Measurements from ENCODE around the gene ZNF844.
"Not testable (repeated sequence)": the region's sequence is repeated elsewhere in the genome, so short reads cannot be mapped to it uniquely, and the experiment has no call there.

ZNF844 gene

DNA sequence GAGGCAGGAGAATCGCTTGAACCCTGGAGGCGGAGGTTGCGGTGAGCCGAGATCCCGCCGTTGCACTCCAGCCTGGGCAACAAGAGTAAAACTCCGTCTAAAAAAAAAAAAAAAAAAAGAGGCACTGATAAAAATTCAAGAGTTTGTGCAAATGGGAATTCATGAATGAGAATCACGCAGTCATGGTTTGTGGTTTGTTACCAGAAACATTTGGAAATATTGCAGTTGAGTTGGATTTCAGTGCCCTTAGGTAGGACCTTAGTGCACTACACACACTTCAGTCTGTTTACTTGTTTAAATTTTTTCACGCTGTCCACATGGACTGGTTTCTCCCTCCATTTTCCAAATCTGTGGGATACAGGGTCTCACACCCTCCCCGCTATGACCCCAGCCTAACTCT, 28.4 kb downstream of the ZNF844 start:
- no peak for DNase-seq

DNA sequence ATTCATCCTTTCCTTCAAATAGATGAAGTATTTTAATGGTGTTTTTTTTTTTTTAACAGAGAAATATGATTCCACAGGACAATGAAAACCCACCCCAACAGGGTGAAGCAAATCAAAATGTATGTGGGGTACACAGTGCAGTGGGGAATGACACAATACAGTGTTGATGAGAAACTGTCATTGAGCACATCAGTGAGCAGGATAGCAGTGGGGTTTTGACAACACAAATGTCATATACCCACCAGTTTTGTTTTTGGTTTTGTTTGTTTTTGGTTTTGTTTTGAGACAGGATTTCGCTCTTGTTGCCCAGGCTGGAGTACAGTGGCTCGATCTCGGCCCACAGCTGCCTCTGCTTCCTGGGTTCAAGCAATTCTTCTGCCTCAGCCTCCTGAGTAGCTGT, 29.2 kb downstream of the ZNF844 start:
- no peak for DNase-seq

DNA sequence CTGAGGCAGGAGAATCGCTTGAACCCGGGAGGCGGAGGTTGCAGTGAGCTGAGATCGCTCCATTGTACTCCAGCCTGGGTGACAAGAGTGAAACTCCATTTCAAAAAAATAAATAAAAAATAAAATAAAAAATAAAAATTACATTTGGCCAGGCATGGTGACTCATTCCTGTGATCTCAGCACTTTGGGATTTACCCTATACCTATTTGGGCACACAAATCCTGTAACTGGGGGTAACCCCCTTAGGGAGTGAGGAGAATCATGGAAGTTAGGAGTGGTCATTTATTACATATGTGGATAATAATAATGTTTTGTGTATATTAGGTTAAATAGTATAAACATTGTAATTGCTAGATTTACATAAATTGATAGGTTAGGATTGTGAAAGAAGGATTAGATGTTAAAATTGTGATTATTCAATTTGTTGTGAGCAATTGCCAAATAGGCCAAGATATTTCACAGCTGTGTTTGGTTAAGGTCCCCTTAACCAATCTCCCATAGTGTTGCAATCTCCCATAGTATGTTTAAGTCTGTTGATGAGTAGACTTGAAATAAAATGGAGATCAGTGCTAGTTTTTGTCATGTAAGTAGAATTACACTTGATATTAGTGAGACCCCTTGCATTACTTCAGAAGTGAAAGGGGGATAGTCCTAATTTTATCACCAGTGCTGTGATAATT, 30.7 kb downstream of the ZNF844 start:
- DNase-seq = no peak

DNA sequence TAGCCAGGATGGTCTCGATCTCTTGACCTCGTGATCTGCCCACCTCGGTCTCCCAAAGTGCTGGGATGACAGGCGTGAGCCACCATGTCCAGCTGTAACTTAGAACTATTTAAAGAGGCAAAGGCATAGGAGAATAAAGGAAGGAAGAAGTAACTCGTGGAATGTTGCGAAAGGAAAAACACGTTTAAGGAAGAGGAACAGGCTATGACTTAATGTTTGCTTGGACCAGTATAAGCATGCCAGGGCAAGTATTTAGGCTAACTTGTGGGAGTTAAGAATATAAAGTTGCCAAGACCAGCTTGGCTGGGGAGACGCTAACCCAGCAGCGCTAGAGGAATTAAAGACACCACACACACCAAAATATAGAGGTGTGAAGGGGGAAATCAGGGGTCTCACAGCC, 33.5 kb downstream of the ZNF844 start:
- no peak for DNase-seq

DNA sequence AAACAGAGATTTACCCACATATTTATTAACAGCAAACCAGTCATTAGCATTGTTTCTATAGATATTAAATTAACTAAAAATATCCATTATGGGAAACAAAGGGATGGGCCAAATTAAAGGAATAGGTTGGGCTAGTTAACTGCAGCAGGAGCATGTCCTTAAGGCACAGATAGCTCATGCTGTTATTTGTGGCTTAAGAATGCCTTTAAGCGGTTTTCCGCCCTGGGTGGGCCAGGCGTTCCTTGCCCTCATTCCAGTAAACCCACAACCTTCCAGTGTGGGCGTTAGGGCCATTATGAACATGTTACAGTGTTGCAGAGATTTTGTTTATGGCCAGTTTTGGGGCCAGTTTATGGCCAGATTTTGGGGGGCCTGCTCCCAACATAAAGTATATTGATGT, 39.4 kb downstream of the ZNF844 start:
- not testable (repeated sequence) for DNase-seq

DNA sequence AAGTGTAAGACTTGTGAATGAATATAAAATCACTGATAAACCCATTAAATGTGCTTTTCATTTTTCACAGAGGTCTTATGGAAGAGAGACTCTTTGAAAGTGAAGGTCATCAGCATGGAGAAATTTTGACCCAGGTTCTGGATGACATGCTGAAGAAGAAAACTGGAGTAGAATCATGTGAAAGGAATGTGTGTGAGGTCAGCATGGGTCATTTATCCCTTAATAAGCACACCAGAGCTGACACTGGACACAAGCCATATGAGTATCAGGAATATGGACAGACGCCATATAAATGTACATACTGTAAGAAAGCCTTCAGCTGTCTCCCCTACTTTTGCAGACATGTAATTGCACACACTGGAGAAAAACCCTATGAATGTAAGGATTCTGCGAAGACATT, 46.6 kb downstream of the ZNF844 start:
- no peak for DNase-seq

DNA sequence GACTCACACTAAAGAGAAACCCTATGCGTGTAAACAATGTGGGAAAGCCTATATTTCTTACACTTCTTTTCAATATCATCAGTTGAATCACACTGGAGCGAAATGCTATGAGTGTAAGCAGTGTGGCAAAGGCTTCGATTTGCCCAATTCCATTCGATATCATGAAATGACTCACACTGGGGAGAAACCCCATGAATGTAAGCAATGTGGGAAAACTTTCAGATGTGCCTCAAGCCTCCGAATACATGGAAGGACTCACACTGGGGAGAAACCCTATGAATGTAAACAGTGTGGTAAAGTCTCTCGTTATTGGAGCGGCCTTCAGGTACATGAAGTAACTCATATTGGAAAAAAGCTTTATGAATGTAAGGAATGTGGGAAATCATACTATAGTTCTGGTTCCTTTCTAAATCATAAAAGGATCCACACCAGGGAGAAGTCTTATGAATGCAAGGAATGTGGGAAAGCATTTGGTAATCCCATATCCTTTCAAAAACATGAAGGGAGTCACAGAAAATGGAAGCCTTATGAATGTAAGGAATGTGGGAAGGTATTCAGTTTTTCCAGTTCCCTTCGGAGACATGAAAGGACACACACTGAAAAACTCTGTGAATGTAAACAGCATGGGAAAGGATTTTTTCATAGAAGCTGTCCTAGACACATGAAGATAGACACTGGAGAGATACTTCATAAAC, 47.6 kb downstream of the ZNF844 start:
- no peak for DNase-seq

DNA sequence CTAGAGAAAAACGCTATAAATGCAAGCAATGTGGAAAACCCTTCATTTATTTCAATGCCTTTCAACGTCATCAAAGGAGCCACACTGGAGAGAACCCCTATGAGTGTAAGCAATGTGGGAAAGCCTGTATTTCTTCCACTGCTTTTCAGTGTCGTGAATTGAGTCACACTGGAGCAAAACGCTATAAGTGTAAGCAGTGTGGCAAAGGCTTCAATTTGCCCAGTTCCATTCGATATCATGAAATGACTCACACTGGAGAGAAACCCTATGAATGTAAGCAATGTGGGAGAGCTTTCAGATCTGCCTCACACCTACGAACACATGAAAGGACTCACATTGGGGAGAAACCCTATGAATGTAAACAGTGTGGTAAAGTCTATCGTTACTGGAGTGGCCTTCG, 48.2 kb downstream of the ZNF844 start:
- DNase-seq = no peak

DNA sequence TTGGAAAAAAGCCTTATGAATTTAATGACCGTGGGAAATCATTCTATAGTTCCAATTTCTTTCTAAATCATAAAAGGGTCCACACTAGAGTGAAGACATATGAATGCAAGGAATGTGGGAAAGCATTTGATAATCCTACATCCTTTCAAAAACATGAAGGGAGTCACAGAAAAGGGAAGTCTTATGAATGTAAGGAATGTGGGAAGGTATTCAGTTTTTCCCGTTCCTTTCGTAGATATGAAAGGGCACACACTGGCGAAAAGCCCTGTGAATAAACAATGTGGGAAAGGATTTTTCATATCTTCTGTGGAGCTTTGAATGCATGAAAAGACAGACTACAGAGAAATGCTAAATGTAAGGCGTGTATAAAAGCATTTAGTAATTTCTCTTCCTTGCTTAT, 48.6 kb downstream of the ZNF844 start:
- no peak for DNase-seq

DNA sequence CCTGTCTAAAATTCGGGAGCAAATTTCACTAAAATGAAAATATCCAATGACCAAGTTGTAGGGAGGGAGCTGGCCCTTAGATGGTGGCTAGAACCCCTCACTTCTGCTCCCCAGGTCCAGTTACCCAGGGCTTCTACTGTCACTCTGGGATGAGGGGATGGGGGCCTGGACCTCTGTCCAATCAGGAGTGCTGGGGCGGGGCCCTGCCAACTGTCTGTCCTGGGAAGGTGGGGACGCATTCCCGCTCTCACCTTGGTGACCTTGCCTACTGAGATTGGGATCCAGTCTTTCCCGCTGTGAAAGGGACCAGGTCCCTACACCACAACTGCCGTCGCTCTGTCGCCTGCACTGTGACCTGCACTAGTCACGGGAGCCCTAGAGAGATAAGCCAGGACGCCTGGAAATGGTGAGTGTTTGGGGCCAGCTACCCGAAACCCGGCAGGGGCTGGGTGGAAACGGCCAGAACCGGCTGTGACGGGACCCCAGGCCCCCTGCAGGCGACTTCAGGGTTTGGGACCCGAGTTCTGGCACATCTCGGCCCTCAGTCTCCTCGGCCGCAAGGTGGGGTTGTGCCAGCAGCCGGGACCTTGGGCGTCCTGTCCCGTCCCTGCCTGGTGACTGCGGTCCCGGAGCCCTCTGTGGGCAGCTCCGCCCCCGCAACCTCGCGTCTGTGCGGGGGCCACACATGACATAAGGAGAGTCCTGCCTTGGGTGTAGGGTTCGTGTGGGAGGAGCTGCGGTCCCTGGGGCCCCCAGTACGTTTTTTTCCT, 52.9 kb downstream of the ZNF844 start:
- DNase-seq = no peak

DNA sequence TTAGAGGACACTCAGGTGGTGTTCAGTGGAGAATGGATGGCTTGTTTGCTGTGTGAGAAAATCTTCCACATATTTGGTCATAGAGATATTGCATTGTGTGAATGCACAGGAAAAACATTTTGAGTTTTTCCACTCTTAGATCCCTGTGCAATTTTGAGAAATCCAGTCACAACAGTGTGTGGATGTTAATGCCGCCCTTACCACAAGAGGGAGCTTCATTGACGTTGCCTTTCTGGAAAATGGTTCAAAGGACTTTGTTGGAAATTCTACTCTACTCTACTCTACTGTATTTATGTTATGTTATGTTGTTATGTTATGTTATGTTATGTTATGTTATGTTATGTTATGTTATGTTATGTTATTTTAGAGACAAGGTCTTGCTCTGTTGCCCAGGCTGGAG, 62.2 kb downstream of the ZNF844 start:
- no peak for DNase-seq
